ENCODE measurements around the gene NDUFS2.

Gene NDUFS2

GRCh38 chr1:161172349-161172748 is 29.8 kb upstream of the NDUFS2 start:
- DNase-seq (ENCODE audit: low read depth in 2 of 2): no peak

DNA sequence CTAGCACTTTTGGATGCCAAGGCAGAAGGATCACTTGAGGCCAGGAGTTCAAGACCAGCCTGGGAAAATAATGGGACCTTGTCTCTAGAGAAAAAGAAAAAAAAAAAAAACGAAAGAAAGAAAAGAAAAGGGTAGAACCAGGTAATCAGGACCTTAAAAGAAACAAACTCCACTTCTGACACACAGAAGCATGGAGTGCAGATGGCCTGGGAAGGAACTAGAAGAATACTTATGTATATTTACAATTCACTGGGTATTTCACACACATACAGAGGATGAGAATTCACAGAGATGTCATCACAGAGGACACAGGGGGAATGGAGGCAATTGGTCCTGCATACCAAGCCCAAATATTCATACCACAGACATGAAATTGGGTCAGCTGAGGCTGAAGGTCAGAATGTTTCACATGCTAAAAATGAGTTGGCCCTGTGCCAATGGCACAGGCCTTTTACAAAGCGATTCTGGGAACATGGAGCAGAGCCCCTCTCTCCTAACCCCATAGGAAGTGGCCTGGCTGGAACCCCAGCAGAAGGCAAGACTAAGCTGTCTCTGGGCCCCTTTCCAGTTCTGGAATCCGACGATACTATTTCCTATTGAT is 29.3 kb upstream of the NDUFS2 start:
- DNase-seq (ENCODE audit: low read depth in 2 of 2): no peak

GRCh38 chr1:161173711-161174110 is 28.5 kb upstream of the NDUFS2 start:
- DNase-seq (ENCODE audit: low read depth in 2 of 2): no peak

DNA sequence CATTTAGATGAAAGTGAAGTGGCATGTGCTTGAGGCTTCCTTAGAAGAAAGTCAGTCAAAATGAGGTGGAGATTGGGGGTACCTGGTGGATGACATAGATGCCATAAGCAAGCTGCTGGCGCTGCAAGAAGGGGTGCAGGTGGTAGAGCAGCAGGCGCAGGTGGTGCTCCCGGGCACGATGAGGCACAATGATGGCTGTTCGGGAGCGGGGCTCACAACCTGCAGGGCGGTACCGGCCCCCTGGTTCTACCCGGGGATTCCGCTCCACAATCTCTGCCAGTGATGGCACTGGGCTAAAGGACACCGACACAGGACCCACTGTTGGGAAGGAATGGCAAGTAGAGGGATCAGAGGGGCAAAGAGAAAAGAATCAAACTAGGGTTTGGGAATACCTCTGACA is 27.3 kb upstream of the NDUFS2 start:
- no peak for DNase-seq (ENCODE audit: low read depth in 2 of 2)

DNA sequence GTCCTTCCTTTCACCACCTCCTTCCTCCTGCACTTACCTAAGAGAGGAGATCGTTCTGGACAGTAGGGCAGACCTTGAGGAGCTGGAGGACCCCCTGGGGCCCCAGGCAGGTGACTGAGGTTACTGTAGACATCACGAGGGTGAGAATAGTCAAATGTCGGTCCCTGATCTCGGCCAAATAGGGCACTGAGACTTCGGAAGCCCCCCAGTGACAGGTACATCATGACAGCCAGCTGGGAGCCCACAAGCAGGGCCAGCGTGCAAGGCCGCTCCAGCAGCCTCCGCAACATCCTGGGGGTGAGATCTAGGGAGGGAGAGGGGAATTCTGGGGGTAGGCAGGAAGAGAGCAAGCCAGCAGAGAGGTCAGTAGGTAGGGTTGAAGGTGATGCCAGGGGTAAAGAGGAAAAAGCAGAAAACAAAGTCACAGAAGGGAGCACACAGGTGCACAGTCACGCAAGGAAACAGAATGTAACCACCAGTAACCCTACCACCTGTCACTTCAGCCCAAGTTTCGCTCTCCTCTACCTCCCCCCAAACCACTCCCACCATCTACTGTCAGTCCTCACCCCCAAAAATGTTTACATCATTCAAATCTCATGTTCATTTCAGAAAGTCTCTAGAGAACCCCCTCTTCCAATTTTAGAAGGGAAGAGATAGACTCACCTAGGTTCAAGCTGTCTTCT is 26.3 kb upstream of the NDUFS2 start:
- DNase-seq (ENCODE audit: low read depth in 2 of 2): no peak

DNA sequence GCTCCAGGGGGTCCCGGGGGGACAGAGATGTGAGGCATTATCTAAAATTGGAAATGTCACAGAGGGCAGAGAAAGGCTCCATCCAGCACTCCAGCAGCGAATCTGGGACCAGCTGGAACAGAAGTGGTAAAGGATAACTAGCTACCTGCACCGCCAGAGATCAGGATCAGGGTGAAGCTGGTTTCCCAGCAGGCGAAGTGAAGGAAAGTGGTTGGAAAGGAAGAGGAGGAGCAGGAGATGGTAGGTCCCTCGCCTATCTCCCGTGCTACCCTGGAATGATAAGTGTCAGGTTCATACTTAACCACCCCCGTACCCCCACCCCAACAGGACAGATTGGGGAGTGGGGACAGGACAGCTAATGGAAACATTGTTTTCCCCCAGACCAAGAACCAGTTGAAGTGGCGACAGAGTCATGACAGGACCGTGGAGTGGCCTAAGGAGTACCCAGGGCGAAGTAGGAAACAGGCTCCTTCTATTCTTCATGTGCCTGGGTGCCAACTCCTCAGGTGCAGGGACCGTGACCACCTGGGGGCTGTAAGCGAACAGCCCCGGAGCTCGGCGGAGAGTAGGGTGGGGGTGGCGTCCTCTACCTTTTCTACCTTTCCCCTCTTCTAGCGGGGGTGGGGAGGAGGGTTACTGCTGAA is 25.6 kb upstream of the NDUFS2 start:
- DNase-seq (ENCODE audit: low read depth in 2 of 2): no peak

DNA sequence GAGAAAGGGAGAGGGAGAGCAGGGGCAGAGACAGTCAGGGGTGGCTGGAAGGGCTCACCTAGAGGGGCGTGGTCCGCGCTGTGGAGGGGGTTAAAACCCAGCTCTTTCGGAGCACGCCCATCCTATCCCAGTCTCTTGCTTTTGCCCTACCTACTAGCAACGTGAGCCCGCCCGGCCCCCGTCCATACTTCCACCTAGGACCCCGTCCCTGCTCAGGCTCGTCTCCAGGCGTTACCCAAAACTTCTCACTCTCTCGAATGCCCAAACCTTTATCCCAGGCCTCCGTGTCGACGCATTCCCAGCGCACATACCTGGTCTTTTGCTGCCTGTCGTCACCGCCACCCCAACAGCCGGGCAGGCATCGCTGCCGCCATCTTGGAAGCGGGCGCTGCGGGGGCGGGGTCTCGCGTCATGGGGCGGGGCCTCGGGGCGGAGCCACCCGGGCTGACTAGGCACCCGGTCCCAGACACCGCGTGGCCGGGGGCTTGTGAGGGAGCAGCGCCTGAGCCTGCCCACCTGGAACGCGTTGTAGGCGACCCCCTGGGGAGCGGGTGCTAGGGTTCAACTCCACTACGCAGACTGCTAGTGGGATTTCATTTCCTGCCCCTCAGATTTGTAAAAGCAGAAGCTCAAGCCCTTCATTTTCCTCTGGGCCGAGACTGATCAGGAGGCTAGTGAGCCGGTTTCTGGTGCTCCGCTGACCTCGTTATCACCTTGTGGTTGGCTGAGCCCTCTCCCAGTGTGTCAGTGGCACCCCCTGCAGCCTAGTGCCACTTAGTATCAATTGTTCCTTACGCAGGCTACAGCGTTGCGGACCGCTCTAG is 24.8 kb upstream of the NDUFS2 start, which contains the start of gene B4GALT3:
B4GALT3 (minus strand) TSS at position 396 of the 824 bp plus-strand sequence. CDS start 1,447 bp downstream, outside the sequence.
- peak; percentile 94 to 99 for DNase-seq (ENCODE audit: low read depth in 2 of 2)

GRCh38 chr1:161177936-161178244 is 24.3 kb upstream of the NDUFS2 start:
- DNase-seq (ENCODE audit: low read depth in 2 of 2): no peak

DNA sequence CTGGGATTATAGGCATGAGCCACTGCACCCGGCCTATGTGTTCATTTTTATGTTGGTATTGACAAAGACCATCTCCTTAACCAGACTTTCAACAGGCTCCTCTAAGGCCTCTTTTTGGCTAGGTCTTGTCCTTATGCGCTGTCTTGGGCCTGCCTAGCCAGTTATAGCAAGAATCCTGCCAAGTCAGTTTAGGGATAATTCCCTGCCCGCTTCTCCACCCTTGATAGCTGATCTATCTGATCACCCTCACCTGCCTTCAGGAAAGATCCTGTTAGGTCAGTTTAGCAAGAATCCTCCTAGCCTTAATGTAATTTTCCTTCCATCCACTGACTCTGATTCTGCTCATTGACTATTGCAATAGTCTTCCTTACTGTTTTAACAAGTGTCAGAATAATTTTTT is 22.5 kb upstream of the NDUFS2 start:
- DNase-seq (ENCODE audit: low read depth in 2 of 2): no peak

- DNase-seq (ENCODE audit: low read depth in 2 of 2): no peak
Observed at GRCh38 chr1:161180639-161181038, 21.5 kb upstream of the NDUFS2 start.

GRCh38 chr1:161182214-161182613 is 20.0 kb upstream of the NDUFS2 start:
- peak in 1 of 2 donors; percentile 54 for DNase-seq (ENCODE audit: low read depth in 2 of 2)

DNA sequence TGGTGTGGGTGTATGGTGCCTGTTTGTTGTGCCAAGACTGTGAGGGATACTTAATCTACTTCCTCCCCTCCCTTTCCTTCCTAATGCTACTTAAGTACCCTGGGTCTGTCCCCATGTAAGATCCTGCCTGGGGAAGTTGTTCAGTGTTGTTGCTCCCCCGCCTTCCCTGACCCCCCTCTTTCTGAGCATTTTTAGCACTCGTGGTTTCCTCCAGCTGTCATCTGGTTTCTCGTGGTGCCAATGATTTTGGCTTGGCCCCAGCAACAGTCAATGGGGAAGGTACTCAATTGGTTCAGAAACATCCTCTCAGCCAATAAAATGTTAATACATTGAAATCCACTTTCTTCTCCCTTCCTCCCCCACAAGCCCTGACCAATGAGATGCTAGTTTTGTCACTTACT is 16.9 kb upstream of the NDUFS2 start:
- DNase-seq (ENCODE audit: low read depth in 2 of 2): peak; percentile 42 to 56

- DNase-seq (ENCODE audit: low read depth in 2 of 2): no peak
Observed at GRCh38 chr1:161185732-161186311, 16.3 kb upstream of the NDUFS2 start.

GRCh38 chr1:161187311-161187710 is 14.9 kb upstream of the NDUFS2 start:
- no peak for DNase-seq (ENCODE audit: low read depth in 2 of 2)

DNA sequence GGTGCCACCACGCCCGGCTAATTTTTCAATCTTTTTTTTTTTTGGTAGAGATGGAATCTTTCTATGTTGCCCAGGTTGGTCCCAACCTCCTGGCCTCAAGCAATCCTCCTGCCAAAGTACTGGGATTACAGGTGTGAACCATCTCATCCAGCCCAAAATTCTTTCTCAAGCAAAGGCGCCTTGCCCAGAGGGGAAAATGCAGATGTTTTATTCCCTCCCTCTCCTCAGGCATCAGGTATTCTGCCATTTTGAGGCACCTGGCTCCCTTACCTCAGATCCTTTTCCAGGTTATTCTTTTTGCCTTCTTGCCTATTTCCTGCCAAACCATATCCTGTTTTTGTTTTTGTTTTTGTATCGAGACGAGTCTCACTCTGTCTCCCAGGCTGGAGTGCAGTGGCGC is 13.8 kb upstream of the NDUFS2 start:
- DNase-seq (ENCODE audit: low read depth in 2 of 2): no peak

- DNase-seq (ENCODE audit: low read depth in 2 of 2): no peak
Observed at GRCh38 chr1:161189036-161189435, 13.1 kb upstream of the NDUFS2 start.

DNA sequence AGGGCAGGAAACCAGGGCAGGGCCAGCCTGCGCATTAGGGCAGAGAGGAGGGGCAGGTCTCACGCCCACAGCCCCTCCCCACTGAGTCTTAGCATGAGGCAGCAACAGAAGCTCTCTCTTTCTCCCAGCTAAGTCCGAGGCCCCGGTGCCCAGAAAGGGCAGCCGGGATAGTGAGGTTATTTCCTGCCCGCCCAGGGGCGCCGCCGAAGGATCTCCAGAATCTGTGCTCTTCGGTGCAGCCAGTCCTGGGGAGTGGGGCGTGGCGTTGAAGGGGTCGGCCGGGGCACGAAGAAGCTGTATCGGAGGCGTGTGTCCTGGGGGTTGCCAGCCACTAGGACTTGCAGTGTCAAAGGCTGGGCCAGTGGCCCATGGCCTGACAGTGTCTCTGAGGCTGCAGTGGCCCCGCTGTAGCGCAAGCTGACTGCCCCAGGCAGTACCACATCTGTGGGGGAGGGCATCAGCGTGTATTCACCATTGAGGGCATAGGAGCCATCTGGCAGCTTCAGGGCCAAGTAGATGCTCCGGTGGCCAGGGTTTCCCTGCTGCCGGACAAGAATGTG is 11.1 kb upstream of the NDUFS2 start:
- no peak for DNase-seq (ENCODE audit: low read depth in 2 of 2)

DNA sequence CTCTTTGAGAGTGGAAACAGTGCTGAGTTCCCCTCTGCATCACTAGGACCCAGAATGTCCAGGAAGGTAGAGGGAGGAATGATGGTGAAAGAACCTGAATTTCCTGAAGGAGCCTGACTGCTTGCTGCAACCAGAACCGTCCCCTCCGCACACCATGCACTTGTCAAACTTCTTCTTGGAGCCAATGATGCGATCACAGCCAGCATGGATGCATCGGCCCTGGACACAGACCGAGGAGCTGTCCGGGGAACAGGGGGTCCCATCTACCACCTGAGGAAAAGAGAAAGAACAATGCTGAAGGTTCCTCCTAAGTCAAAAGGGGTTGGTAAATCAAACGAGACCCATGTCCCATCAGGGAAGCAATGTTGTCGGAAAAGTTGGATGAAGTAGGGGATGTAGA is 10.2 kb upstream of the NDUFS2 start:
- DNase-seq (ENCODE audit: low read depth in 2 of 2): no peak

- peak; percentile 46 to 56 for DNase-seq (ENCODE audit: low read depth in 2 of 2)
Observed at GRCh38 chr1:161192476-161193465, 9.4 kb upstream of the NDUFS2 start.

DNA sequence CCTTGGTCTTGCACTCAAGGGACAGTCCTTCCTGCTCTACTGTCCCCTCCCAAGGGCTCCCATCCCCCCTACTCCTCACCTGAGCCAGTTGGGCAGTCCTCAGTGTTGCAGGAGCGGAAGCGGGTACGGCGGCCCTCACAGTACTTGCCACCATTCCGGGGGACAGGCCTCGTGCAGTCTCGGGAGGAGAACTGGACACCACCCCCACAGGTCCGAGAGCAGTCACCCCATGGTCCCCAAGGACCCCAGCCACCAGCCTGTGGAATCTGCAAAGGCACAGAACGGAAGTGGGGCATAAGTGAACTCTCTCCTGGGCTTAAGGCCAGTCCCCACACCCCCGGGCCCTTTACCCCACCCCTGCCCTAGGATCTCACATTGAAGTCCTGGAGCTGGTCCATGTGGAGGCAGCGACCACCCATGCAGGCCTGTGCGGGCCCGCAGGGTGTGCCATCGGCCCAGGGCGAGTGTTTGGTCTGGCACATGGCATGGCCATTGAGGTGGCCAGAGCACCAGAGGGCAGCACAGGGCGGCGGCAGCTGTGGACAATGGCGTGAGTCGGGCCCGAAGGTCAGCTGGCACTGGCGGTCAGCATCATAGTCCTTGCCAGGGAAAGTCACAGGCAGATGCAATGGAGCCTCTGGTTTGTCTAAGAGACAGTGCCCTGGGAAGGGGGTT is 8.5 kb upstream of the NDUFS2 start:
- no peak for DNase-seq (ENCODE audit: low read depth in 2 of 2)
